ENCODE data around the gene DCC.

Gene DCC

DNA sequence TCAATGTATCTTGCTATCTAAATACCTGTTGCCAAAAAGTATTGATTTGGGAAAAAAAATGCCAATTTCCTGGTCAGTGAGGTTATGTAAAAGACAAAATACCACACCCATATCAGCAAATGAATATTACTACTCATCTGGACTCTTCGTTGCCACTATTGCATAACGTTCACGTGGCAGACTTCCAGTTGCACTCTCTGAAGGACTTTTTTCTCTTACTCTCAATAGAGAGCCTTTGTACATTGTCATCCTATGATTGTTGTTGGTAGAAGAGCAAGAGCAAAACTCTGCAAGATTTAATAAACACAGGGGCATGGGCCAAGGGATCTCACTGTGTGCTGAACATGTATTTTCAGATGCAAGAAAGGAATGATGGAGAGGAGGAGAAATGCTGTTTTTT lies 1194.7 kb downstream of the DCC start:
- Histone ChIP-seq H3K27me3 (ENCODE audit: insufficient read depth, low read length, poor library complexity, severe bottlenecking) (no peaks in the 10 kb centered on the region), H3K9me3 (ENCODE audit: insufficient read depth, low read depth, low read length) (no peaks in the 10 kb centered on the region), H3F3A (ENCODE audit: low read depth) (no peaks in the 10 kb centered on the region), H3K4me3 (ENCODE audit: low read length, poor library complexity, severe bottlenecking) (no peak overlapping the region), H3K9me2 (replicated peaks; ENCODE audit: low read depth, low read length) (no peaks in the 10 kb centered on the region), H3K36me3 (ENCODE audit: insufficient read depth, low read length) (no peaks in the 10 kb centered on the region), H3K79me2 (ENCODE audit: insufficient read depth, low read length) (no peaks in the 10 kb centered on the region), H4K20me1 (ENCODE audit: insufficient read depth, low read length, poor library complexity, severe bottlenecking) (no peaks in the 10 kb centered on the region), H3K4me2 (ENCODE audit: low read depth, low read length, poor library complexity, severe bottlenecking) (no peak overlapping the region), H3K4me1 (ENCODE audit: insufficient read depth, low read length, poor library complexity, severe bottlenecking) (no peaks in the 10 kb centered on the region), H3K9ac (ENCODE audit: low read depth, low read length, poor library complexity, severe bottlenecking) (no peak overlapping the region), H2AFZ (ENCODE audit: low read length) (no peak overlapping the region)
- no peak for TF ChIP-seq EZH2phosphoT487 (IDR thresholded peaks at IDR 0.05; ENCODE audit: borderline replicate concordance)
- TF ChIP-seq, protein P1, sequence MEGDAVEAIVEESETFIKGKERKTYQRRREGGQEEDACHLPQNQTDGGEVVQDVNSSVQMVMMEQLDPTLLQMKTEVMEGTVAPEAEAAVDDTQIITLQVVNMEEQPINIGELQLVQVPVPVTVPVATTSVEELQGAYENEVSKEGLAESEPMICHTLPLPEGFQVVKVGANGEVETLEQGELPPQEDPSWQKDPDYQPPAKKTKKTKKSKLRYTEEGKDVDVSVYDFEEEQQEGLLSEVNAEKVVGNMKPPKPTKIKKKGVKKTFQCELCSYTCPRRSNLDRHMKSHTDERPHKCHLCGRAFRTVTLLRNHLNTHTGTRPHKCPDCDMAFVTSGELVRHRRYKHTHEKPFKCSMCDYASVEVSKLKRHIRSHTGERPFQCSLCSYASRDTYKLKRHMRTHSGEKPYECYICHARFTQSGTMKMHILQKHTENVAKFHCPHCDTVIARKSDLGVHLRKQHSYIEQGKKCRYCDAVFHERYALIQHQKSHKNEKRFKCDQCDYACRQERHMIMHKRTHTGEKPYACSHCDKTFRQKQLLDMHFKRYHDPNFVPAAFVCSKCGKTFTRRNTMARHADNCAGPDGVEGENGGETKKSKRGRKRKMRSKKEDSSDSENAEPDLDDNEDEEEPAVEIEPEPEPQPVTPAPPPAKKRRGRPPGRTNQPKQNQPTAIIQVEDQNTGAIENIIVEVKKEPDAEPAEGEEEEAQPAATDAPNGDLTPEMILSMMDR (conservative IDR thresholded peaks at IDR 0.05; ENCODE audit: low read length), result no peak

DNA sequence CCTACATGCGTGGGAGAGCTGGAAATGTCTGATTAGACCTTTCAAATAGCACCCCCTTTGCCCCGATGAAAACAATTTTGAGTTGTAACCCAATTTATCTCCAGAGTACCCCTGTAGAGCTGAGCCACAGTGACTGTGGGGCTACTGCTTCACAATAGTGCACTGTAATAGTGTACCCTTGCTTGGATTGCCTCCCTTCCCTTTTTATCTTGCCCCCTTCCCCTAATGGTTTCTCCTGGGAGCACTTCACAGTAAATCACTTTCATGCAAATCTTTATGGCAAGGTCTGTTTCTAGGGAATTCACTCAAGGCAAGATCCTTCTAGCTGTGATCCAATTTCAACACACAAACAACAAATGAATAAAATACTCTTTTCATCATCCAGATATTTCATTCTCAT lies 1196.9 kb downstream of the DCC start:
- Histone ChIP-seq H3K9me3 (ENCODE audit: insufficient read depth, low read depth, low read length) (no peaks in the 10 kb centered on the region), H3K27me3 (ENCODE audit: insufficient read depth, low read length, poor library complexity, severe bottlenecking) (no peaks in the 10 kb centered on the region), H3K36me3 (ENCODE audit: insufficient read depth, low read length) (no peaks in the 10 kb centered on the region), H3K9ac (ENCODE audit: low read depth, low read length, poor library complexity, severe bottlenecking) (no peak overlapping the region), H3K9me2 (replicated peaks; ENCODE audit: low read depth, low read length) (no peaks in the 10 kb centered on the region), H3K79me2 (ENCODE audit: insufficient read depth, low read length) (no peaks in the 10 kb centered on the region), H3K4me3 (ENCODE audit: low read length, poor library complexity, severe bottlenecking) (no peak overlapping the region), H3K4me1 (ENCODE audit: insufficient read depth, low read length, poor library complexity, severe bottlenecking) (no peaks in the 10 kb centered on the region), H3F3A (ENCODE audit: low read depth) (no peaks in the 10 kb centered on the region), H4K20me1 (ENCODE audit: insufficient read depth, low read length, poor library complexity, severe bottlenecking) (no peaks in the 10 kb centered on the region), H3K4me2 (ENCODE audit: low read depth, low read length, poor library complexity, severe bottlenecking) (no peak overlapping the region), H2AFZ (ENCODE audit: low read length) (no peak overlapping the region)
- no peak for TF ChIP-seq EZH2phosphoT487 (IDR thresholded peaks at IDR 0.05; ENCODE audit: borderline replicate concordance)
- TF ChIP-seq, protein P1 (conservative IDR thresholded peaks at IDR 0.05; ENCODE audit: low read length), result no peak

DNA sequence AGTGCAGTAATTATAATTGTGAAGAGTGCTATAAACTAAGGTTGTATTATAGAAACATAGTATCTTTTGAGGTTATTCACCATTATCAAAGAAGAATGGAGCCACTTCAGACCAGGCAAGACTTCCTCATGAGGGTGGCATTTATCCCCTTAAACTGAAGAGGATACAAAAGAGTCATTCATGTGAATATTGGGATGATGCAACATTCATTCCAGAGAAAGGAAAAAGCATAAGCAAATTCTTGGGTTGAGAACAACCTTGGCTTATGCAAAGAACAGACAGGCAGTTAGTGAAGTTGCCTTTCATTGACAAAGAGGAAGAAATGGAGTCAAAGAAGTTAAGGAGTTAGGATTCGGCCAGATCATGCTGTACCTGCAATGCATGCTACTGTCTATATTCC lies 1201.9 kb downstream of the DCC start:
- H3F3A ChIP-seq (ENCODE audit: low read depth), result no peaks in the 10 kb centered on the region
- H3K36me3 ChIP-seq (ENCODE audit: insufficient read depth, low read length), result no peaks in the 10 kb centered on the region
- H3K9me2 ChIP-seq (replicated peaks; ENCODE audit: low read depth, low read length), result no peaks in the 10 kb centered on the region
- H3K79me2 ChIP-seq (ENCODE audit: insufficient read depth, low read length), result no peaks in the 10 kb centered on the region
- no peaks in the 10 kb centered on the region for H4K20me1 ChIP-seq (ENCODE audit: insufficient read depth, low read length, poor library complexity, severe bottlenecking)
- H3K4me3 ChIP-seq (ENCODE audit: low read length, poor library complexity, severe bottlenecking), result no peak overlapping the region
- H3K4me1 ChIP-seq (ENCODE audit: insufficient read depth, low read length, poor library complexity, severe bottlenecking), result no peaks in the 10 kb centered on the region
- H3K4me2 ChIP-seq (ENCODE audit: low read depth, low read length, poor library complexity, severe bottlenecking), result no peak overlapping the region
- H3K9ac ChIP-seq (ENCODE audit: low read depth, low read length, poor library complexity, severe bottlenecking), result no peak overlapping the region
- no peaks in the 10 kb centered on the region for H3K9me3 ChIP-seq (ENCODE audit: insufficient read depth, low read depth, low read length)
- H2AFZ ChIP-seq (ENCODE audit: low read length), result no peak overlapping the region
- no peaks in the 10 kb centered on the region for H3K27me3 ChIP-seq (ENCODE audit: insufficient read depth, low read length, poor library complexity, severe bottlenecking)
- TF ChIP-seq, protein P1 (conservative IDR thresholded peaks at IDR 0.05; ENCODE audit: low read length), result no peak
- TF ChIP-seq EZH2phosphoT487 (IDR thresholded peaks at IDR 0.05; ENCODE audit: borderline replicate concordance), result no peak

Measured in Loucy (cell line).